B cell (primary cell): Measurements from ENCODE around the gene CRTC1. TPM values are rescaled to one million over a fixed set of nuclear protein-coding genes. Genes with fewer than 3 reads are reported as not detected.

Experiments
- ATAC-seq: fragments of 200-7000 bp; cut with Tn5 transposase; one replicate; pipeline ENCODE4 v1.10.0; 2021; ENCODE audit warnings: low read depth, mild to moderate bottlenecking, moderate number of reproducible peaks, moderate library complexity
- CTCF ChIA-PET: fragments of 350-600 bp; sonication (Branson Sonifier 250); formaldehyde crosslinking; loops from one replicate; lab custom pipeline; 2021; ENCODE audit warnings: antibody characterized with exemption, inconsistent platforms; lab: Charles Lee
- POLR2A ChIA-PET: fragments of 350-600 bp; sonication (Branson Sonifier 250); formaldehyde crosslinking; loops from one replicate; lab custom pipeline; 2021; ENCODE audit warnings: antibody characterized with exemption; lab: Charles Lee
- DNase-seq: peaks from one replicate; pipeline ENCODE4 v3.0.0; 2013
- H2AFZ ChIP-seq: 2 replicates; pipeline ENCODE4 v1.6.1; 2012; ENCODE audit warnings: mild to moderate bottlenecking, low read depth, low read length; ENCODE audit not compliant: insufficient read depth, poor library complexity, severe bottlenecking
- H3K27ac ChIP-seq, 2 donors: 1 replicate in 1 of 2; 2 replicates in 1 of 2; pipeline ENCODE4 v1.5.1; 2012 to 2013; ENCODE audit warnings: low read length in 2 of 2, mild to moderate bottlenecking in 2 of 2, moderate library complexity in 1 of 2
- H3K27me3 ChIP-seq, 4 experiments: fragments of 200-600 bp in 1 of 4; sonication (generic) in 1 of 4; replicated peaks in 1 of 4; 1 replicate in 2 of 4; 2 replicates in 2 of 4; pipeline versions ENCODE4 v1.6.1 to v1.7.0; 2013 to 2016; ENCODE audit warnings: low read length in 3 of 4, mild to moderate bottlenecking in 2 of 4, mixed read lengths in 1 of 4, moderate library complexity in 1 of 4; ENCODE audit not compliant: insufficient read depth in 4 of 4, control insufficient read depth in 3 of 4; ENCODE audit errors: control extremely low read depth in 1 of 4
- H3K36me3 ChIP-seq, 2 experiments: replicated peaks in 1 of 2; 1 replicate in 1 of 2; 2 replicates in 1 of 2; pipeline versions ENCODE4 v1.6.1 to v1.7.1; 2013; ENCODE audit warnings: low read length in 1 of 2; ENCODE audit not compliant: insufficient read depth in 2 of 2, control insufficient read depth in 1 of 2; ENCODE audit errors: control extremely low read depth in 1 of 2, extremely low read depth in 1 of 2
- H3K4me1 ChIP-seq, 2 donors: fragments of 200-600 bp in 1 of 2; sonication (generic) in 1 of 2; 1 replicate in 1 of 2; 2 replicates in 1 of 2; pipeline versions ENCODE4 v1.5.1 to v1.6.1; 2013 to 2017; ENCODE audit warnings: low read length in 2 of 2; ENCODE audit not compliant: control insufficient read depth in 2 of 2, insufficient read depth in 2 of 2
- H3K4me2 ChIP-seq: replicated peaks from 2 replicates; pipeline ENCODE3; 2012; ENCODE audit warnings: mild to moderate bottlenecking, low read depth, low read length; ENCODE audit not compliant: poor library complexity, severe bottlenecking
- H3K4me3 ChIP-seq, 5 experiments: fragments of 200-600 bp in 1 of 5; sonication (generic) in 1 of 5; 1 replicate in 3 of 5; 2 replicates in 2 of 5; pipeline versions ENCODE4 v1.5.1 to v1.7.0; 2011 to 2016; ENCODE audit warnings: low read length in 4 of 5, mild to moderate bottlenecking in 4 of 5, low read depth in 2 of 5, control low read depth in 1 of 5, moderate library complexity in 1 of 5; ENCODE audit not compliant: insufficient read depth in 1 of 5; ENCODE audit errors: control extremely low read depth in 1 of 5, extremely low read depth in 1 of 5
- H3K79me2 ChIP-seq: fragments of 200-600 bp; sonication (generic); one replicate; pipeline ENCODE4 v1.6.0; 2016; ENCODE audit warnings: low read length; ENCODE audit not compliant: control insufficient read depth, insufficient read depth
- H3K9ac ChIP-seq: fragments of 200-600 bp; sonication (generic); 2 replicates; pipeline ENCODE4 v1.6.1; 2017; ENCODE audit warnings: mild to moderate bottlenecking, low read length, moderate library complexity
- H3K9me3 ChIP-seq, 3 donors: one replicate each; pipeline versions ENCODE4 v1.6.1 to v1.7.1; 2013; ENCODE audit warnings: low read length in 2 of 3; ENCODE audit not compliant: control insufficient read depth in 2 of 3, insufficient read depth in 1 of 3; ENCODE audit errors: control extremely low read depth in 1 of 3
- H4K20me1 ChIP-seq: 2 replicates; pipeline ENCODE4 v1.6.0; 2012; ENCODE audit warnings: mild to moderate bottlenecking, low read length; ENCODE audit not compliant: insufficient read depth, control insufficient read depth, poor library complexity, severe bottlenecking
- H3K27ac Mint-ChIP-seq: one replicate; pipeline ENCODE4 v1.8.0; 2021; ENCODE audit warnings: mixed read lengths
- H3K27me3 Mint-ChIP-seq: one replicate; pipeline ENCODE4 v1.8.0; 2021; ENCODE audit warnings: mixed read lengths
- H3K4me1 Mint-ChIP-seq: one replicate; pipeline ENCODE4 v1.8.0; 2021; ENCODE audit warnings: mixed read lengths
- H3K4me3 Mint-ChIP-seq: one replicate; pipeline ENCODE4 v1.8.0; 2021; ENCODE audit warnings: mixed read lengths
- H3K9me3 Mint-ChIP-seq: one replicate; pipeline ENCODE4 v1.8.0; 2022; ENCODE audit warnings: mixed read lengths; ENCODE audit not compliant: insufficient read depth
- EZH2 ChIP-seq: IDR thresholded peaks from 2 replicates; pipeline ENCODE4 v1.6.1; 2012; ENCODE audit warnings: borderline replicate concordance, low read depth, mild to moderate bottlenecking, moderate library complexity, low read length; ENCODE audit not compliant: insufficient read depth, poor library complexity, severe bottlenecking
- WGBS: methylation state at CpG from one replicate; pipeline ENCODE4 v1.1.5; 2013; ENCODE audit warnings: missing lambda C conversion rate; ENCODE audit not compliant: insufficient coverage; 5-methylcytosine and 5-hydroxymethylcytosine counted together
- intact Hi-C: fragments of 100-400 bp; cut with micrococcal nuclease; formaldehyde crosslinking; loops from one replicate; pipeline ENCODE4 v1.10.0; 2022
- polyA plus RNA-seq: library from polyadenylated mRNA; depleted of rRNA; stranded (reverse); fragments of >200 nt; gene quantifications from 2 replicates; pipeline ENCODE4 v1.2.3, GENCODE V29; 2012
- total RNA-seq, 2 donors: library from RNA; stranded (reverse); fragments of 120-200 nt in 1 of 2; gene quantifications; 1 replicate in 1 of 2; 2 replicates in 1 of 2; pipeline versions ENCODE4 v1.2.3 to v1.2.4, GENCODE V29; 2013 to 2022
- TF ChIP-seq, protein P1 (sequence below): fragments of 200-600 bp; IDR thresholded peaks from one replicate; pipeline ENCODE4 v1.8.0; 2022; ENCODE audit warnings: antibody characterized with exemption, mild to moderate bottlenecking

The CRTC1 gene
- total and polyA plus RNA-seq, 2 donors (not counting 1 experiment from before 2014, with no cell fraction given): 15.9 to 30.1 TPM

GRCh38 chr19:18736415-18737336 lies 53.2 kb downstream of the CRTC1 start:
- Histone ChIP-seq H3K4me1 (no peaks in the 10 kb centered on the region), H3K79me2 (peaks cover 27% of the 10 kb centered on the region), H3K9me3 (no peaks in the 10 kb centered on the region), H3K27ac (no peak overlapping the region), H3K9ac (no peak overlapping the region), H3K4me3 (no peak overlapping the region), H2AFZ (no peak overlapping the region), H4K20me1 (peaks cover 77% of the 10 kb centered on the region), H3K4me2 (no peak overlapping the region), H3K36me3 (peaks cover 0 to 3% of the 10 kb centered on the region in 2 experiments), H3K27me3 (no peaks in the 10 kb centered on the region)
- CTCF ChIA-PET: no interaction called here
- POLR2A ChIA-PET: no interaction called here
- DNase-seq (no peak), ATAC-seq (no peak)
- intact Hi-C loops: no loop called here
- Mint-ChIP-seq H3K27ac (no peak overlapping the region), H3K4me3 (no peak overlapping the region), H3K9me3 (no peaks in the 10 kb centered on the region), H3K27me3 (no peaks in the 10 kb centered on the region), H3K4me1 (peaks cover 1% of the 10 kb centered on the region)
- WGBS: 91% methylated on average over 27 of the region's 27 CpGs
- TF ChIP-seq EZH2: no peak
- TF ChIP-seq, protein P1, sequence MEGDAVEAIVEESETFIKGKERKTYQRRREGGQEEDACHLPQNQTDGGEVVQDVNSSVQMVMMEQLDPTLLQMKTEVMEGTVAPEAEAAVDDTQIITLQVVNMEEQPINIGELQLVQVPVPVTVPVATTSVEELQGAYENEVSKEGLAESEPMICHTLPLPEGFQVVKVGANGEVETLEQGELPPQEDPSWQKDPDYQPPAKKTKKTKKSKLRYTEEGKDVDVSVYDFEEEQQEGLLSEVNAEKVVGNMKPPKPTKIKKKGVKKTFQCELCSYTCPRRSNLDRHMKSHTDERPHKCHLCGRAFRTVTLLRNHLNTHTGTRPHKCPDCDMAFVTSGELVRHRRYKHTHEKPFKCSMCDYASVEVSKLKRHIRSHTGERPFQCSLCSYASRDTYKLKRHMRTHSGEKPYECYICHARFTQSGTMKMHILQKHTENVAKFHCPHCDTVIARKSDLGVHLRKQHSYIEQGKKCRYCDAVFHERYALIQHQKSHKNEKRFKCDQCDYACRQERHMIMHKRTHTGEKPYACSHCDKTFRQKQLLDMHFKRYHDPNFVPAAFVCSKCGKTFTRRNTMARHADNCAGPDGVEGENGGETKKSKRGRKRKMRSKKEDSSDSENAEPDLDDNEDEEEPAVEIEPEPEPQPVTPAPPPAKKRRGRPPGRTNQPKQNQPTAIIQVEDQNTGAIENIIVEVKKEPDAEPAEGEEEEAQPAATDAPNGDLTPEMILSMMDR: no peak

DNA sequence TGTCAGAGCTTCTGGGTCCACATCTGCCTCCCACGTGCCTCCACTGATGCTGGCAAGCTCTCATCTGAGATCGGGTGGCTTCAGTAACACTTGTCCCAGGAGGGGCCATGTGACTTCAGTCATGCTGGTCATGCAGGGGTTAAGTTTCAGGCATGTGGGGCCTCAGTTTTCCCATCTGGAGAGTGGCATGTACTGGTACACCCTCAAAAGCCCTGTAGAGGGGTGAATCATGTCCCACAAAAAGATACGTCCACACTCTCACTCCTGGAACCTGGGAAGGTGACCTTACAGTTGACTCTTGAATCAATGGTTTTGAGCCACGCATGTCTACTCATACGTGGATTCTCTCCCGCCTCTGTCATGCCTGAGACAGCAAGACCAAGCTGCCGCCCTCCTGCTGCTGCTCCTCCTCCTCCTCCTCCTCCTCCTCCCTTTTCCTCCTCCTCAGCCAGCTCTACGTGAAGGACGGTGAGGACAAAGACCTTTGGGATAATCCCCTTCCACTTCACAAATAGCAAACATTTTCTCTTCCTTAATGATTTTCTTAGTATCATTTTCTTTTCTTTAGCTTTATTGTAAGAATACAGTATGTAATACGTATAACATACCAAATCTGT lies 54.0 kb downstream of the CRTC1 start:
- no peak overlapping the region for H3K4me2 ChIP-seq
- H3K27ac Mint-ChIP-seq: no peak overlapping the region
- no peak for ATAC-seq
- H3K79me2 ChIP-seq: peaks cover 19% of the 10 kb centered on the region
- 67% methylated on average over 4 of the region's 10 CpGs for WGBS
- H3K9ac ChIP-seq: no peak overlapping the region
- intact Hi-C loops: no loop called here
- H3K4me3 Mint-ChIP-seq: no peak overlapping the region
- H3K9me3 ChIP-seq: no peaks in the 10 kb centered on the region
- no peaks in the 10 kb centered on the region for H3K27me3 Mint-ChIP-seq
- POLR2A ChIA-PET: no interaction called here
- H3K4me1 Mint-ChIP-seq: peaks cover 1% of the 10 kb centered on the region
- peaks cover 0 to 3% of the 10 kb centered on the region in 2 experiments for H3K36me3 ChIP-seq
- no peaks in the 10 kb centered on the region for H3K4me1 ChIP-seq
- no peaks in the 10 kb centered on the region for H3K9me3 Mint-ChIP-seq
- DNase-seq: no peak
- H3K27ac ChIP-seq: no peak overlapping the region
- no peak for TF ChIP-seq EZH2
- TF ChIP-seq, protein P1: no peak
- peaks cover 77% of the 10 kb centered on the region for H4K20me1 ChIP-seq
- H3K4me3 ChIP-seq: no peak overlapping the region
- H2AFZ ChIP-seq: no peak overlapping the region
- H3K27me3 ChIP-seq: no peaks in the 10 kb centered on the region
- CTCF ChIA-PET: no interaction called here
